HEK293T (cell line): Measurements from ENCODE around the gene NOXA1.

Experiments used
- ARNT ChIP-seq: fragments of 450-650 bp; IDR thresholded peaks from 2 replicates; pipeline ENCODE4 v1.6.1; 2017; ENCODE audit warnings: mild to moderate bottlenecking
- BHLHE40 ChIP-seq: fragments of 450-650 bp; IDR thresholded peaks from 2 replicates; pipeline ENCODE4 v1.6.1; 2016; ENCODE audit warnings: mild to moderate bottlenecking, moderate library complexity, borderline replicate concordance
- CTBP1 ChIP-seq: fragments of 450-650 bp; IDR thresholded peaks from 2 replicates; pipeline ENCODE4 v1.6.1; 2016; ENCODE audit warnings: borderline replicate concordance
- ELF4 ChIP-seq: fragments of 450-650 bp; IDR thresholded peaks from 2 replicates; pipeline ENCODE4 v1.6.1; 2017; ENCODE audit warnings: antibody characterized with exemption
- FOXA1 ChIP-seq: fragments of 450-650 bp; IDR thresholded peaks from 2 replicates; pipeline ENCODE4 v1.6.1; 2016; ENCODE audit warnings: mild to moderate bottlenecking
- FOXK2 ChIP-seq: fragments of 450-650 bp; IDR thresholded peaks from 2 replicates; pipeline ENCODE4 v1.6.1; 2016; ENCODE audit warnings: mild to moderate bottlenecking
- FOXM1 ChIP-seq: fragments of 450-650 bp; IDR thresholded peaks from 2 replicates; pipeline ENCODE4 v1.6.1; 2017; ENCODE audit warnings: mild to moderate bottlenecking, borderline replicate concordance
- HDGF ChIP-seq: fragments of 450-650 bp; IDR thresholded peaks from 2 replicates; pipeline ENCODE4 v1.6.1; 2017; ENCODE audit warnings: antibody characterized with exemption, borderline replicate concordance
- NFRKB ChIP-seq: fragments of 450-650 bp; IDR thresholded peaks from 2 replicates; pipeline ENCODE4 v1.6.1; 2016; ENCODE audit warnings: mild to moderate bottlenecking, moderate library complexity
- PKNOX1 ChIP-seq: fragments of 450-650 bp; IDR thresholded peaks from 2 replicates; pipeline ENCODE4 v1.6.1; 2016
- SP1 ChIP-seq: fragments of 450-650 bp; IDR thresholded peaks from 2 replicates; pipeline ENCODE4 v1.6.1; 2017
- SUZ12 ChIP-seq: fragments of 450-650 bp; IDR thresholded peaks from 2 replicates; pipeline ENCODE4 v1.6.1; 2016; ENCODE audit warnings: mild to moderate bottlenecking
- TARDBP ChIP-seq: fragments of 450-650 bp; IDR thresholded peaks from 2 replicates; pipeline ENCODE4 v1.6.1; 2016

- TF ChIP-seq SUZ12 (no peak), ARNT (no peak), PKNOX1 (no peak), FOXA1 (no peak), FOXK2 (no peak), HDGF (no peak), BHLHE40 (no peak), FOXM1 (no peak), SP1 (no peak), CTBP1 (no peak), TARDBP (no peak), NFRKB (no peak), ELF4 (no peak)
These were observed 47.7 kb upstream of the NOXA1 start for GRCh38 chr9:137375321-137376058.
